HepG2 (cell line): ENCODE data around the gene CCNG1. TPM values are rescaled to one million over a fixed set of nuclear protein-coding genes. Genes with fewer than 3 reads are reported as not detected.
A peak's percentile ranks its signal among the peaks of the same experiment; 100 is the strongest.

Experiments
- ARHGAP35 ChIP-seq: sonication (generic); formaldehyde crosslinking; IDR thresholded peaks from 2 replicates; pipeline ENCODE4 v1.9.0; 2022; ENCODE audit warnings: mild to moderate bottlenecking, inconsistent platforms, moderate library complexity, missing genetic modification reagents, borderline replicate concordance
- ELF3 ChIP-seq: IDR thresholded peaks from 2 replicates; pipeline ENCODE4 v1.6.1; 2016; ENCODE audit warnings: missing genetic modification reagents, missing compliant biosample characterization
- ETV6 ChIP-seq: sonication (generic); formaldehyde crosslinking; conservative IDR thresholded peaks from 2 replicates; pipeline ENCODE4 v1.4.0; 2020; ENCODE audit warnings: missing genetic modification reagents
- HCFC1 ChIP-seq: fragments of 150-350 bp; IDR thresholded peaks from 2 replicates; pipeline ENCODE4 v1.6.1; 2014; ENCODE audit warnings: low read depth, low read length
- HMG20B ChIP-seq: conservative IDR thresholded peaks from 2 replicates; pipeline ENCODE4 v1.6.1; 2016; ENCODE audit warnings: missing genetic modification reagents, missing compliant biosample characterization
- PAX8 ChIP-seq: sonication (generic); formaldehyde crosslinking; IDR thresholded peaks from 2 replicates; pipeline ENCODE4 v1.8.0; 2022; ENCODE audit warnings: mild to moderate bottlenecking, missing genetic modification reagents, borderline replicate concordance
- SP140L ChIP-seq: sonication (generic); formaldehyde crosslinking; IDR thresholded peaks from 2 replicates; pipeline ENCODE4 v1.4.0; 2020; ENCODE audit warnings: missing genetic modification reagents, borderline replicate concordance
- SP2 ChIP-seq: sonication (generic); formaldehyde crosslinking; IDR thresholded peaks from 2 replicates; pipeline ENCODE4 v1.5.1; 2020; ENCODE audit warnings: mild to moderate bottlenecking, missing genetic modification reagents
- TEAD2 ChIP-seq: sonication (generic); formaldehyde crosslinking; IDR thresholded peaks from 2 replicates; pipeline ENCODE4 v1.9.0; 2021; ENCODE audit warnings: missing genetic modification reagents
- TEF ChIP-seq: sonication (generic); formaldehyde crosslinking; IDR thresholded peaks from 2 replicates; pipeline ENCODE4 v1.5.0; 2020; ENCODE audit warnings: missing genetic modification reagents
- TRIM22 ChIP-seq: fragments of 450-650 bp; IDR thresholded peaks from 2 replicates; pipeline ENCODE4 v1.6.1; 2017
- ZBTB21 ChIP-seq: sonication (generic); formaldehyde crosslinking; IDR thresholded peaks from 2 replicates; pipeline ENCODE4 v1.4.0; 2020; ENCODE audit warnings: missing genetic modification reagents
- ZBTB40 ChIP-seq, 2 experiments: fragments of 450-650 bp in 1 of 2; sonication (generic) in 1 of 2; formaldehyde crosslinking in 1 of 2; IDR thresholded peaks; 2 replicates each; pipeline versions ENCODE4 v1.6.1 to v1.8.0; 2016 to 2022; ENCODE audit warnings: antibody characterized with exemption in 1 of 2, mild to moderate bottlenecking in 1 of 2, missing genetic modification reagents in 1 of 2
- ZMYM4 ChIP-seq: sonication (generic); formaldehyde crosslinking; IDR thresholded peaks from 2 replicates; pipeline ENCODE4 v1.8.1; 2023; ENCODE audit warnings: mild to moderate bottlenecking, missing genetic modification reagents
- ZNF160 ChIP-seq: sonication (generic); formaldehyde crosslinking; IDR thresholded peaks from 2 replicates; pipeline ENCODE4 v1.8.0; 2022; ENCODE audit warnings: mild to moderate bottlenecking, inconsistent platforms, missing genetic modification reagents
- ZNF34 ChIP-seq: sonication (generic); formaldehyde crosslinking; IDR thresholded peaks from 2 replicates; pipeline ENCODE4 v1.4.0; 2020; ENCODE audit warnings: mild to moderate bottlenecking, missing genetic modification reagents, borderline replicate concordance
- ZNF343 ChIP-seq: sonication (generic); formaldehyde crosslinking; IDR thresholded peaks from 2 replicates; pipeline ENCODE4 v1.4.0; 2020; ENCODE audit warnings: mild to moderate bottlenecking, missing genetic modification reagents
- ZNF75D ChIP-seq: sonication (generic); formaldehyde crosslinking; IDR thresholded peaks from 2 replicates; pipeline ENCODE4 v1.8.1; 2023; ENCODE audit warnings: missing genetic modification reagents, mild to moderate bottlenecking, borderline replicate concordance
- ZNF839 ChIP-seq: sonication (generic); formaldehyde crosslinking; IDR thresholded peaks from 2 replicates; pipeline ENCODE4 v1.4.0; 2020; ENCODE audit warnings: missing genetic modification reagents, mild to moderate bottlenecking, borderline replicate concordance
- polyA plus RNA-seq, 8 experiments: library from polyadenylated mRNA; depleted of rRNA in 3 of 8; stranded (reverse) in 7 of 8; unstranded in 1 of 8; fragments of >200 nt; fragmentation: Illumina TruSeq in 4 of 8; extraction: Trizol in 4 of 8; gene quantifications; 2 replicates each; pipeline versions ENCODE4 v1.2.1 to v1.2.3, GENCODE V29; 2011 to 2016; ENCODE audit warnings: low read depth in 4 of 8, missing spikeins in 1 of 8, mixed read lengths in 1 of 8; ENCODE audit not compliant: insufficient read depth in 1 of 8
- total RNA-seq, 5 experiments: library from RNA; depleted of rRNA; stranded (reverse); fragments of >200 nt; fragmentation: Illumina TruSeq; extraction: Trizol; gene quantifications; 2 replicates each; pipeline ENCODE4 v1.2.3, GENCODE V29; 2016; ENCODE audit warnings: low read depth in 1 of 5

The CCNG1 gene
- total and polyA plus RNA-seq, 2 of the 13 experiments (the other 11 are each of a cell fraction or from before 2014, with no cell fraction given) = 181 to 353 TPM

DNA sequence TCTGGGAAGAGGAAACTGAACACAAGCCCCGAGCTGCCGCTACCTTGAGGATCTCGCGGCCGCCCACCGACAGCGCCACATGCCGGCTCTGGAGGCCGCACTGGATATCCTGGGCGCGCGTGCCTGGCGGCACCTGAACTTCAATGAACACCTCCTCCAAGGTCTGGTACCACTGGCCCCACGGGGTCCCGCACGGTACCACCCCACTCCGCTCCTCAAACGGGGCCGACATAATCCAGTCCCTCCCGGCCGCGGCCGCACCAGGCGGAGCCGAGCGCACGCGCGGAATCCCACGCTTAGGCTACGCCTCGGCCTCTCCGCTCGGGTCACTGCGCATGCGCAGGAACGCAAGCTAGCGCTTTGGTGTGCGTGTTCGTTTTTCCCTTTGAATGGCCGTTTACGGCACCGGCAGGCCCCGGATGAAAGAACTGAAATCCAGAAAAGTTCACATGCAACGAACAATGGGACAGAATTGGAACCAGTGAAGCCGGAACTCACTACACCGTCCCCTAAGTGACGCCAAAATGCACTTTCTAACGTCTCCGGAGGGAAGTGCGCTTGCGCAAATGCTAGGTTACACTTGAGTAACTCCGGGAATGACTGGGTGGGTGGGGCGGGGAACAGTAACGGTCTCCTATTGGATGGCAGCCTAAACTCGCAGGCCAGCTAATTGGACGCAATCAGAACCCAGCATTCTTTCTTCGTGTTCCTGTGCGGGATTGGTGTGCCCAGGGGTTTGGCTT is 22.6 kb downstream of the CCNG1 start, which contains the start of gene NUDCD2 (continued):
- no peak for TF ChIP-seq ZBTB40 (IDR thresholded peaks at IDR 0.05)
- TF ChIP-seq ZBTB40 (CRISPR knock-in tag; IDR thresholded peaks at IDR 0.05) = peak; percentile 81
- no peak for TF ChIP-seq ZNF34 (CRISPR knock-in tag)
- TF ChIP-seq HCFC1 = no peak
- TF ChIP-seq ETV6 = 0 out of 2 replicates have a peak, but pooled peaks have one; percentile 77
- peak; percentile 80 for TF ChIP-seq SP2 (CRISPR knock-in tag)
- peak; percentile 41; the same call in 1 of the 2 replicates for TF ChIP-seq ARHGAP35 (CRISPR knock-in tag)
- no peak for TF ChIP-seq TRIM22
- TF ChIP-seq ZMYM4 = peak; percentile 86
- no peak for TF ChIP-seq HMG20B (CRISPR knock-in tag)
- no peak for TF ChIP-seq SP140L (CRISPR knock-in tag)
- no peak for TF ChIP-seq ZNF75D
- TF ChIP-seq TEF (CRISPR knock-in tag) = no peak; the same call in 1 of the 2 replicates
- TF ChIP-seq ZNF343 = no peak
- TF ChIP-seq TEAD2 (CRISPR knock-in tag) = no peak
- 0 out of 2 replicates have a peak, but pooled peaks have one; percentile 69 for TF ChIP-seq PAX8 (CRISPR knock-in tag)
- peak; percentile 52; the same call in 1 of the 2 replicates for TF ChIP-seq ZNF160 (CRISPR knock-in tag)
- peak; percentile 69 for TF ChIP-seq ELF3 (CRISPR knock-in tag)
- TF ChIP-seq ZNF839 (CRISPR knock-in tag) = peak; percentile 82; the same call in 1 of the 2 replicates
- peak; percentile 95 for TF ChIP-seq ZBTB21 (CRISPR knock-in tag)
